H9 (cell line): ENCODE data around the gene MAP2K1. TPM values are rescaled to one million over a fixed set of nuclear protein-coding genes. Genes with fewer than 3 reads are reported as not detected.

Experiments used
- DNase-seq: peaks from one replicate; pipeline ENCODE4 v3.0.0-alpha.2; 2017
- H2AFZ ChIP-seq: one replicate; pipeline ENCODE4 v1.6.1; 2013; ENCODE audit warnings: mild to moderate bottlenecking, low read length, control low read depth, moderate library complexity
- H2AK5ac ChIP-seq: 2 replicates; pipeline ENCODE4 v1.6.1; 2013; ENCODE audit warnings: low read length, control low read depth, mixed read lengths; ENCODE audit not compliant: insufficient read length
- H2BK120ac ChIP-seq: one replicate; pipeline ENCODE4 v1.6.1; 2013; ENCODE audit warnings: low read depth, mild to moderate bottlenecking, low read length, control low read depth, inconsistent platforms; ENCODE audit not compliant: poor library complexity, severe bottlenecking
- H2BK12ac ChIP-seq: 2 replicates; pipeline ENCODE4 v1.6.1; 2013; ENCODE audit warnings: low read length, control low read depth, mixed read lengths, low read depth; ENCODE audit not compliant: insufficient read length
- H2BK15ac ChIP-seq: 2 replicates; pipeline ENCODE4 v1.6.1; 2013; ENCODE audit warnings: low read depth, low read length, control low read depth
- H2BK20ac ChIP-seq: one replicate; pipeline ENCODE4 v1.6.1; 2013; ENCODE audit warnings: low read depth, mild to moderate bottlenecking, low read length, control low read depth, inconsistent platforms; ENCODE audit not compliant: poor library complexity, severe bottlenecking
- H2BK5ac ChIP-seq: 2 replicates; pipeline ENCODE4 v1.6.1; 2013; ENCODE audit warnings: low read length, control low read depth, mixed read lengths; ENCODE audit not compliant: insufficient read length
- H3K14ac ChIP-seq: 2 replicates; pipeline ENCODE4 v1.6.1; 2013; ENCODE audit warnings: low read length, control low read depth; ENCODE audit not compliant: insufficient read depth
- H3K18ac ChIP-seq: 2 replicates; pipeline ENCODE4 v1.6.1; 2013; ENCODE audit warnings: low read depth, mild to moderate bottlenecking, mixed read lengths, low read length, control low read depth; ENCODE audit not compliant: insufficient read length
- H3K23ac ChIP-seq: 2 replicates; pipeline ENCODE4 v1.6.1; 2013; ENCODE audit warnings: low read length, control low read depth, mixed read lengths, low read depth; ENCODE audit not compliant: insufficient read length
- H3K23me2 ChIP-seq: 2 replicates; pipeline ENCODE4 v1.6.1; 2013; ENCODE audit warnings: low read depth, mild to moderate bottlenecking, mixed read lengths, low read length, control low read depth; ENCODE audit not compliant: insufficient read length, poor library complexity, severe bottlenecking
- H3K27ac ChIP-seq: 2 replicates; pipeline ENCODE4 v1.5.1; 2013; ENCODE audit warnings: low read length, control low read depth, mixed read lengths, low read depth; ENCODE audit not compliant: insufficient read length
- H3K27me3 ChIP-seq: 2 replicates; pipeline ENCODE4 v1.6.1; 2013; ENCODE audit warnings: low read length, control low read depth, inconsistent platforms; ENCODE audit not compliant: insufficient read depth
- H3K4ac ChIP-seq: 2 replicates; pipeline ENCODE4 v1.6.1; 2013; ENCODE audit warnings: low read depth, mild to moderate bottlenecking, control low read depth, inconsistent platforms, low read length, moderate library complexity
- H3K4me1 ChIP-seq: 2 replicates; pipeline ENCODE4 v1.6.1; 2013; ENCODE audit warnings: low read length, control low read depth, inconsistent platforms; ENCODE audit not compliant: insufficient read depth
- H3K4me2 ChIP-seq: 2 replicates; pipeline ENCODE4 v1.6.1; 2013; ENCODE audit warnings: low read length, control low read depth, mixed read lengths; ENCODE audit not compliant: insufficient read length, insufficient read depth
- H3K56ac ChIP-seq: 2 replicates; pipeline ENCODE4 v1.6.1; 2013; ENCODE audit warnings: low read depth, mild to moderate bottlenecking, mixed read lengths, low read length, control low read depth; ENCODE audit not compliant: insufficient read length
- H3K79me1 ChIP-seq: 2 replicates; pipeline ENCODE4 v1.6.1; 2013; ENCODE audit warnings: low read depth, mild to moderate bottlenecking, moderate library complexity, low read length, control low read depth, inconsistent platforms; ENCODE audit not compliant: insufficient read depth, poor library complexity, severe bottlenecking
- H3K79me2 ChIP-seq: 2 replicates; pipeline ENCODE4 v1.6.1; 2013; ENCODE audit warnings: low read length, control low read depth, inconsistent platforms; ENCODE audit not compliant: insufficient read depth
- H3K9ac ChIP-seq: 2 replicates; pipeline ENCODE4 v1.6.1; 2013; ENCODE audit warnings: low read length, control low read depth, mixed read lengths; ENCODE audit not compliant: insufficient read length; ENCODE audit errors: extremely low read depth
- H3K9me3 ChIP-seq: one replicate; pipeline ENCODE4 v1.6.1; 2013; ENCODE audit warnings: low read depth, low read length, inconsistent platforms; ENCODE audit not compliant: control insufficient read depth
- H3T11ph ChIP-seq: one replicate; pipeline ENCODE4 v1.6.1; 2013; ENCODE audit warnings: mild to moderate bottlenecking, low read length, control low read depth, inconsistent platforms
- H4K20me1 ChIP-seq: one replicate; pipeline ENCODE4 v1.6.1; 2013; ENCODE audit not compliant: control insufficient read depth, insufficient read length, insufficient read depth
- H4K5ac ChIP-seq: 2 replicates; pipeline ENCODE4 v1.6.1; 2013; ENCODE audit warnings: low read depth, mild to moderate bottlenecking, mixed read lengths, low read length, control low read depth; ENCODE audit not compliant: insufficient read length
- H4K8ac ChIP-seq: replicated peaks from 2 replicates; pipeline ENCODE4 v1.6.1; 2013; ENCODE audit warnings: low read length, control low read depth, mixed read lengths, low read depth; ENCODE audit not compliant: insufficient read length
- H4K91ac ChIP-seq: 2 replicates; pipeline ENCODE4 v1.6.1; 2013; ENCODE audit warnings: low read depth, mild to moderate bottlenecking, moderate library complexity, mixed read lengths, low read length, control low read depth; ENCODE audit not compliant: insufficient read length
- H3K27ac Mint-ChIP-seq, 3 experiments: 2 replicates in 2 of 3; 3 replicates in 1 of 3; pipeline ENCODE4 v1.8.0; 2020 to 2021; ENCODE audit warnings: mixed read lengths in 3 of 3, mild to moderate bottlenecking in 1 of 3, moderate library complexity in 1 of 3
- H3K27me3 Mint-ChIP-seq: 2 replicates; pipeline ENCODE4 v1.8.0; 2021; ENCODE audit warnings: low read depth, mild to moderate bottlenecking, moderate library complexity, mixed read lengths
- H3K36me3 Mint-ChIP-seq, 3 experiments: 2 replicates in 2 of 3; 3 replicates in 1 of 3; pipeline ENCODE4 v1.8.0; 2020 to 2021; ENCODE audit warnings: low read depth in 3 of 3, mixed read lengths in 3 of 3; ENCODE audit not compliant: insufficient read depth in 1 of 3
- H3K4me1 Mint-ChIP-seq, 2 experiments: 2 replicates each; pipeline ENCODE4 v1.8.0; 2020; ENCODE audit warnings: mixed read lengths in 2 of 2
- H3K4me3 Mint-ChIP-seq, 2 experiments: 2 replicates in 1 of 2; 3 replicates in 1 of 2; pipeline ENCODE4 v1.8.0; 2020 to 2021; ENCODE audit warnings: mild to moderate bottlenecking in 2 of 2, mixed read lengths in 2 of 2, moderate library complexity in 1 of 2
- H3K9me3 Mint-ChIP-seq, 2 experiments: 2 replicates in 1 of 2; 3 replicates in 1 of 2; pipeline ENCODE4 v1.8.0; 2020; ENCODE audit warnings: mild to moderate bottlenecking in 2 of 2, mixed read lengths in 2 of 2, moderate library complexity in 1 of 2
- WGBS: extraction: QIAGEN DNeasy Blood & Tissue Kit; methylation state at CpG from one replicate; pipeline ENCODE4 v1.1.7; 2013; ENCODE audit warnings: missing lambda C conversion rate, low lambda C conversion rate, mixed read lengths; ENCODE audit not compliant: insufficient read length; ENCODE audit errors: extremely low coverage; 5-methylcytosine and 5-hydroxymethylcytosine counted together
- total RNA-seq: library from RNA; stranded (reverse); gene quantifications from 2 replicates; pipeline ENCODE4 v1.2.1, GENCODE V29; 2021
- TF ChIP-seq, protein P1 (sequence below): fragments of 200-600 bp; sonication (generic); conservative IDR thresholded peaks from 3 replicates; pipeline ENCODE4 v1.8.0; 2021; ENCODE audit warnings: antibody characterized with exemption, mild to moderate bottlenecking

The MAP2K1 gene
- total RNA-seq, 1 experiment from 2014 or later: 50.8 TPM

- Histone ChIP-seq H3K14ac (no peak overlapping the region), H2AK5ac (no peak overlapping the region), H3T11ph (no peak overlapping the region), H3K23ac (no peak overlapping the region), H3K9ac (no peak overlapping the region), H3K27me3 (no peaks in the 10 kb centered on the region), H4K20me1 (no peaks in the 10 kb centered on the region), H2BK5ac (no peak overlapping the region), H3K4me1 (no peaks in the 10 kb centered on the region), H4K91ac (no peak overlapping the region), H3K23me2 (peaks cover 4% of the 10 kb centered on the region), H4K8ac (no peak overlapping the region), H2BK120ac (no peak overlapping the region), H2BK12ac (no peak overlapping the region), H3K27ac (no peak overlapping the region), H3K79me2 (no peaks in the 10 kb centered on the region), H3K4ac (no peak overlapping the region), H4K5ac (no peak overlapping the region), H3K4me2 (no peak overlapping the region), H3K9me3 (no peaks in the 10 kb centered on the region), H3K79me1 (no peaks in the 10 kb centered on the region), H3K18ac (no peak overlapping the region), H2BK20ac (no peak overlapping the region), H3K56ac (no peak overlapping the region), H2BK15ac (no peak overlapping the region), H2AFZ (no peak overlapping the region)
- no peaks in the 10 kb centered on the region for H3K27me3 Mint-ChIP-seq
- no peak for DNase-seq
- no peak overlapping the region; a peak in 2 of 7 replicates for H3K27ac Mint-ChIP-seq
- TF ChIP-seq, protein P1, sequence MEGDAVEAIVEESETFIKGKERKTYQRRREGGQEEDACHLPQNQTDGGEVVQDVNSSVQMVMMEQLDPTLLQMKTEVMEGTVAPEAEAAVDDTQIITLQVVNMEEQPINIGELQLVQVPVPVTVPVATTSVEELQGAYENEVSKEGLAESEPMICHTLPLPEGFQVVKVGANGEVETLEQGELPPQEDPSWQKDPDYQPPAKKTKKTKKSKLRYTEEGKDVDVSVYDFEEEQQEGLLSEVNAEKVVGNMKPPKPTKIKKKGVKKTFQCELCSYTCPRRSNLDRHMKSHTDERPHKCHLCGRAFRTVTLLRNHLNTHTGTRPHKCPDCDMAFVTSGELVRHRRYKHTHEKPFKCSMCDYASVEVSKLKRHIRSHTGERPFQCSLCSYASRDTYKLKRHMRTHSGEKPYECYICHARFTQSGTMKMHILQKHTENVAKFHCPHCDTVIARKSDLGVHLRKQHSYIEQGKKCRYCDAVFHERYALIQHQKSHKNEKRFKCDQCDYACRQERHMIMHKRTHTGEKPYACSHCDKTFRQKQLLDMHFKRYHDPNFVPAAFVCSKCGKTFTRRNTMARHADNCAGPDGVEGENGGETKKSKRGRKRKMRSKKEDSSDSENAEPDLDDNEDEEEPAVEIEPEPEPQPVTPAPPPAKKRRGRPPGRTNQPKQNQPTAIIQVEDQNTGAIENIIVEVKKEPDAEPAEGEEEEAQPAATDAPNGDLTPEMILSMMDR: no peak
- peaks cover 13 to 89% (median 70%) of the 10 kb centered on the region in 3 experiments; a peak in 6 of 7 replicates for H3K36me3 Mint-ChIP-seq
- WGBS: no CpG with 5 or more reads among the region's 2 CpGs
- no peak overlapping the region for H3K4me3 Mint-ChIP-seq
- no peaks in the 10 kb centered on the region; a peak in 1 of 5 replicates for H3K9me3 Mint-ChIP-seq
- peaks cover 9 to 14% of the 10 kb centered on the region in 2 experiments for H3K4me1 Mint-ChIP-seq
Measured at GRCh38 chr15:66494262-66494661, 107.5 kb downstream of the MAP2K1 start.
